HUES48 (cell line): ENCODE results near the gene TAGLN3.

ENCODE experiments used
- H3K27ac ChIP-seq: one replicate; pipeline ENCODE4 v1.7.0; 2013; ENCODE audit warnings: low read depth, low read length, inconsistent platforms
- H3K27me3 ChIP-seq: 2 replicates; pipeline ENCODE4 v1.6.1; 2013; ENCODE audit warnings: mild to moderate bottlenecking, low read length; ENCODE audit not compliant: control insufficient read depth, insufficient read depth
- H3K36me3 ChIP-seq: 2 replicates; pipeline ENCODE4 v1.6.1; 2013; ENCODE audit warnings: low read length; ENCODE audit not compliant: control insufficient read depth, insufficient read depth
- H3K4me1 ChIP-seq: 2 replicates; pipeline ENCODE4 v1.6.1; 2013; ENCODE audit warnings: mild to moderate bottlenecking, low read length; ENCODE audit not compliant: control insufficient read depth, insufficient read depth
- H3K4me3 ChIP-seq: 2 replicates; pipeline ENCODE4 v1.5.1; 2013; ENCODE audit warnings: mild to moderate bottlenecking, low read depth, low read length
- H3K9ac ChIP-seq: 2 replicates; pipeline ENCODE4 v1.6.1; 2013; ENCODE audit warnings: mild to moderate bottlenecking, low read depth, low read length, moderate library complexity
- H3K9me3 ChIP-seq: 2 replicates; pipeline ENCODE4 v1.6.1; 2013; ENCODE audit warnings: low read length; ENCODE audit not compliant: control insufficient read depth, insufficient read depth

Gene TAGLN3

GRCh38 chr3:112010636-112011035 is 11.9 kb downstream of the TAGLN3 start:
- Histone ChIP-seq H3K9me3 (no peaks in the 10 kb centered on the region), H3K4me1 (no peaks in the 10 kb centered on the region; the same call in 1 of the 2 replicates), H3K27me3 (no peaks in the 10 kb centered on the region), H3K36me3 (no peaks in the 10 kb centered on the region), H3K4me3 (no peak overlapping the region), H3K9ac (no peak overlapping the region), H3K27ac (no peak overlapping the region)

- Histone ChIP-seq H3K9ac (no peak overlapping the region), H3K36me3 (no peaks in the 10 kb centered on the region), H3K27me3 (no peaks in the 10 kb centered on the region), H3K4me3 (no peak overlapping the region), H3K4me1 (no peaks in the 10 kb centered on the region; the same call in 1 of the 2 replicates), H3K9me3 (no peaks in the 10 kb centered on the region), H3K27ac (no peak overlapping the region)
Measured at GRCh38 chr3:112011376-112011940, 12.7 kb downstream of the TAGLN3 start.

GRCh38 chr3:112012205-112012992 is 13.7 kb downstream of the TAGLN3 start:
- Histone ChIP-seq H3K4me1 (no peaks in the 10 kb centered on the region; the same call in 1 of the 2 replicates), H3K9me3 (no peaks in the 10 kb centered on the region), H3K27me3 (no peaks in the 10 kb centered on the region), H3K4me3 (no peak overlapping the region), H3K27ac (no peak overlapping the region), H3K36me3 (no peaks in the 10 kb centered on the region), H3K9ac (no peak overlapping the region)

GRCh38 chr3:112013058-112013783 is 14.5 kb downstream of the TAGLN3 start:
- no peaks in the 10 kb centered on the region for H3K9me3 ChIP-seq
- H3K27ac ChIP-seq, result no peak overlapping the region
- H3K27me3 ChIP-seq, result no peaks in the 10 kb centered on the region
- no peaks in the 10 kb centered on the region for H3K36me3 ChIP-seq
- H3K9ac ChIP-seq, result no peak overlapping the region
- H3K4me3 ChIP-seq, result no peak overlapping the region
- H3K4me1 ChIP-seq, result no peaks in the 10 kb centered on the region; the same call in 1 of the 2 replicates

- H3K9me3 ChIP-seq, result no peaks in the 10 kb centered on the region
- no peaks in the 10 kb centered on the region; the same call in 1 of the 2 replicates for H3K4me1 ChIP-seq
- no peak overlapping the region for H3K9ac ChIP-seq
- H3K27ac ChIP-seq, result no peak overlapping the region
- H3K36me3 ChIP-seq, result no peaks in the 10 kb centered on the region
- no peaks in the 10 kb centered on the region for H3K27me3 ChIP-seq
- no peak overlapping the region for H3K4me3 ChIP-seq
Measured at GRCh38 chr3:112013784-112014143, 15.0 kb downstream of the TAGLN3 start.

GRCh38 chr3:112017091-112017490 is 18.4 kb downstream of the TAGLN3 start:
- H3K4me1 ChIP-seq, result no peaks in the 10 kb centered on the region; the same call in 1 of the 2 replicates
- no peaks in the 10 kb centered on the region for H3K9me3 ChIP-seq
- no peaks in the 10 kb centered on the region for H3K36me3 ChIP-seq
- H3K9ac ChIP-seq, result no peak overlapping the region
- no peak overlapping the region for H3K27ac ChIP-seq
- H3K27me3 ChIP-seq, result no peaks in the 10 kb centered on the region
- no peak overlapping the region for H3K4me3 ChIP-seq

GRCh38 chr3:112018712-112019111 is 20.0 kb downstream of the TAGLN3 start:
- Histone ChIP-seq H3K9ac (no peak overlapping the region), H3K4me1 (no peaks in the 10 kb centered on the region), H3K27ac (no peak overlapping the region), H3K36me3 (no peaks in the 10 kb centered on the region), H3K9me3 (no peaks in the 10 kb centered on the region), H3K4me3 (no peak overlapping the region), H3K27me3 (no peaks in the 10 kb centered on the region)

GRCh38 chr3:112019716-112020115 is 21.0 kb downstream of the TAGLN3 start:
- no peaks in the 10 kb centered on the region for H3K36me3 ChIP-seq
- no peaks in the 10 kb centered on the region for H3K4me1 ChIP-seq
- H3K4me3 ChIP-seq, result no peak overlapping the region
- H3K27me3 ChIP-seq, result no peaks in the 10 kb centered on the region
- H3K27ac ChIP-seq, result no peak overlapping the region
- no peaks in the 10 kb centered on the region for H3K9me3 ChIP-seq
- H3K9ac ChIP-seq, result no peak overlapping the region

GRCh38 chr3:112020674-112021085 is 22.0 kb downstream of the TAGLN3 start:
- H3K36me3 ChIP-seq, result no peaks in the 10 kb centered on the region
- H3K9ac ChIP-seq, result no peak overlapping the region
- no peaks in the 10 kb centered on the region for H3K27me3 ChIP-seq
- no peak overlapping the region for H3K4me3 ChIP-seq
- H3K9me3 ChIP-seq, result no peaks in the 10 kb centered on the region
- no peaks in the 10 kb centered on the region for H3K4me1 ChIP-seq
- no peak overlapping the region for H3K27ac ChIP-seq

- H3K9me3 ChIP-seq, result no peaks in the 10 kb centered on the region
- H3K9ac ChIP-seq, result no peak overlapping the region
- H3K36me3 ChIP-seq, result no peaks in the 10 kb centered on the region
- H3K27ac ChIP-seq, result no peak overlapping the region
- no peaks in the 10 kb centered on the region for H3K4me1 ChIP-seq
- H3K27me3 ChIP-seq, result no peaks in the 10 kb centered on the region
- no peak overlapping the region for H3K4me3 ChIP-seq
Measured at GRCh38 chr3:112027142-112027541, 28.4 kb downstream of the TAGLN3 start.

GRCh38 chr3:112027826-112028225 is 29.1 kb downstream of the TAGLN3 start:
- H3K4me1 ChIP-seq, result no peaks in the 10 kb centered on the region
- H3K36me3 ChIP-seq, result no peaks in the 10 kb centered on the region
- H3K27me3 ChIP-seq, result no peaks in the 10 kb centered on the region
- H3K4me3 ChIP-seq, result no peak overlapping the region
- H3K9ac ChIP-seq, result no peak overlapping the region
- no peaks in the 10 kb centered on the region for H3K9me3 ChIP-seq
- no peak overlapping the region for H3K27ac ChIP-seq
